T1000 (cell line): Measurements from ENCODE around the gene HDAC10.
A peak's percentile ranks its signal among the peaks of the same experiment; 100 is the strongest.

Source experiments
- DNase-seq: peaks from one replicate; lab custom pipeline; 2025; ENCODE audit warnings: mixed read lengths; lab: John Stamatoyannopoulos, UW

HDAC10 gene

GRCh38 chr22:50250555-50251476, at the start of gene HDAC10:
Gene HDAC10, minus strand, starts transcription at chr22:50251265. Its CDS starts 233 bp downstream, at chr22:50251032.
- DNase-seq = no peak

- no peak for DNase-seq
Measured at GRCh38 chr22:50300620-50301257, 49.7 kb upstream of the HDAC10 start.

- no peak for DNase-seq
Measured at GRCh38 chr22:50299785-50300619, 48.9 kb upstream of the HDAC10 start.

- DNase-seq = no peak
Measured at GRCh38 chr22:50298937-50299784, 48.1 kb upstream of the HDAC10 start.

- no peak for DNase-seq
Measured at GRCh38 chr22:50298266-50298637, 47.2 kb upstream of the HDAC10 start.

GRCh38 chr22:50297510-50298265, 46.6 kb upstream of the HDAC10 start:
- no peak for DNase-seq

GRCh38 chr22:50296658-50297490, 45.8 kb upstream of the HDAC10 start:
- no peak for DNase-seq

GRCh38 chr22:50294319-50294656, 43.2 kb upstream of the HDAC10 start:
- no peak for DNase-seq

GRCh38 chr22:50293441-50294318, 42.6 kb upstream of the HDAC10 start:
- DNase-seq = peak; percentile 51

GRCh38 chr22:50292643-50293440, 41.8 kb upstream of the HDAC10 start:
- no peak for DNase-seq

GRCh38 chr22:50289942-50290630, 39.0 kb upstream of the HDAC10 start:
- DNase-seq = no peak

- no peak for DNase-seq
Measured at GRCh38 chr22:50289151-50289941, 38.3 kb upstream of the HDAC10 start.

GRCh38 chr22:50287731-50288130, 36.7 kb upstream of the HDAC10 start:
- no peak for DNase-seq

GRCh38 chr22:50286701-50287318, 35.7 kb upstream of the HDAC10 start:
- DNase-seq = no peak

GRCh38 chr22:50286275-50286674, 35.2 kb upstream of the HDAC10 start:
- no peak for DNase-seq

GRCh38 chr22:50285568-50286229, 34.6 kb upstream of the HDAC10 start:
- DNase-seq = no peak
